NB4 (cell line): ENCODE results near the gene SLC17A5.
"Not testable (repeated sequence)": the region's sequence is repeated elsewhere in the genome, so short reads cannot be mapped to it uniquely, and the experiment has no call there.

ENCODE experiments used
- MYC ChIP-seq: IDR thresholded peaks from 2 replicates; pipeline ENCODE4 v1.6.1; 2011; ENCODE audit warnings: low read depth, low read length
- POLR2A ChIP-seq: IDR thresholded peaks from 2 replicates; pipeline ENCODE4 v1.6.1; 2011; ENCODE audit warnings: mild to moderate bottlenecking; ENCODE audit not compliant: insufficient read length; ENCODE audit errors: extremely low read depth
- TF ChIP-seq, protein P1 (sequence below): IDR thresholded peaks from one replicate; pipeline ENCODE4 v1.5.1; 2012; ENCODE audit warnings: low read depth, low read length
- TF ChIP-seq, protein P2 (sequence below): IDR thresholded peaks from 2 replicates; pipeline ENCODE4 v1.6.1; 2011; ENCODE audit warnings: low read depth, low read length

DNA sequence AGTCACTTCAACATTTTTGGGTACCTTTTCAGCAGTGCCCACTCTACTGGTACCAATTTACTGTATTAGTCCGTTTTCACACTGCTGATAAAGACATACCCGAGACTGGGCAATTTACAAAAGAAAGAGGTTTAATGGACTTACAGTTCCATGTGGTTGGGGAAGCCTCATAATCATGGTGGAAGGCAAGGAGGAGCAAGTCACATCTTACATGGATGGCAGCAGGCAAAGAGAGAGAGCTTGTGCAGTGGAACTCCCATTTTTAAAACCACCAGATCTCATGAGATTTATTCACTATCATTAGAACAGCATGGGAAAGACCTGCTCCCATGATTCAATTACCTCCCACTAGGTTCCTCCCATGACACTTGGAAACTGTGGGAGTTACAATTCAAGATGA lies 29.8 kb upstream of the SLC17A5 start:
- TF ChIP-seq, protein P1, sequence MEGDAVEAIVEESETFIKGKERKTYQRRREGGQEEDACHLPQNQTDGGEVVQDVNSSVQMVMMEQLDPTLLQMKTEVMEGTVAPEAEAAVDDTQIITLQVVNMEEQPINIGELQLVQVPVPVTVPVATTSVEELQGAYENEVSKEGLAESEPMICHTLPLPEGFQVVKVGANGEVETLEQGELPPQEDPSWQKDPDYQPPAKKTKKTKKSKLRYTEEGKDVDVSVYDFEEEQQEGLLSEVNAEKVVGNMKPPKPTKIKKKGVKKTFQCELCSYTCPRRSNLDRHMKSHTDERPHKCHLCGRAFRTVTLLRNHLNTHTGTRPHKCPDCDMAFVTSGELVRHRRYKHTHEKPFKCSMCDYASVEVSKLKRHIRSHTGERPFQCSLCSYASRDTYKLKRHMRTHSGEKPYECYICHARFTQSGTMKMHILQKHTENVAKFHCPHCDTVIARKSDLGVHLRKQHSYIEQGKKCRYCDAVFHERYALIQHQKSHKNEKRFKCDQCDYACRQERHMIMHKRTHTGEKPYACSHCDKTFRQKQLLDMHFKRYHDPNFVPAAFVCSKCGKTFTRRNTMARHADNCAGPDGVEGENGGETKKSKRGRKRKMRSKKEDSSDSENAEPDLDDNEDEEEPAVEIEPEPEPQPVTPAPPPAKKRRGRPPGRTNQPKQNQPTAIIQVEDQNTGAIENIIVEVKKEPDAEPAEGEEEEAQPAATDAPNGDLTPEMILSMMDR, result not testable (repeated sequence)
- not testable (repeated sequence) for TF ChIP-seq POLR2A, MYC
- TF ChIP-seq, protein P2, sequence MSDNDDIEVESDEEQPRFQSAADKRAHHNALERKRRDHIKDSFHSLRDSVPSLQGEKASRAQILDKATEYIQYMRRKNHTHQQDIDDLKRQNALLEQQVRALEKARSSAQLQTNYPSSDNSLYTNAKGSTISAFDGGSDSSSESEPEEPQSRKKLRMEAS, result not testable (repeated sequence)
